Gastroesophageal sphincter (tissue), 4 donors: ENCODE results near the gene SIRPA. TPM values are rescaled to one million over a fixed set of nuclear protein-coding genes. Genes with fewer than 3 reads are reported as not detected.

Source experiments
- ATAC-seq: fragments of 150-250 bp; one replicate; pipeline ENCODE4 v1.9.1; 2016; ENCODE audit warnings: mild to moderate bottlenecking, moderate library complexity
- H3K27ac ChIP-seq, 4 donors: fragments of 200-600 bp; sonication (generic) in 3 of 4; 1 replicate in 3 of 4; 2 replicates in 1 of 4; pipeline ENCODE4 v1.5.1; 2016 to 2019
- H3K27me3 ChIP-seq: fragments of 200-600 bp; sonication (generic); one replicate; pipeline ENCODE4 v1.5.1; 2019
- H3K36me3 ChIP-seq, 2 donors: fragments of 200-600 bp; sonication (generic); one replicate each; pipeline ENCODE4 v1.5.1; 2019; ENCODE audit warnings: control low read depth in 1 of 2
- H3K4me1 ChIP-seq, 3 donors: fragments of 200-600 bp; sonication (generic); 1 replicate in 2 of 3; 2 replicates in 1 of 3; pipeline ENCODE4 v1.5.1; 2016 to 2019; ENCODE audit warnings: control low read depth in 2 of 3
- H3K4me3 ChIP-seq, 2 donors: fragments of 200-600 bp; sonication (generic); one replicate each; pipeline ENCODE4 v1.5.1; 2019; ENCODE audit warnings: mild to moderate bottlenecking in 1 of 2, moderate library complexity in 1 of 2
- H3K9me3 ChIP-seq, 3 donors: fragments of 200-600 bp; sonication (generic); one replicate each; pipeline ENCODE4 v1.5.1; 2017 to 2019; ENCODE audit warnings: control low read depth in 2 of 3
- EP300 ChIP-seq: sonication (generic); formaldehyde crosslinking; IDR thresholded peaks from one replicate; pipeline ENCODE4 v1.6.1; 2017; ENCODE audit warnings: antibody characterized with exemption, mild to moderate bottlenecking
- POLR2A ChIP-seq, 2 donors: fragments of 450-650 bp; IDR thresholded peaks; one replicate each; pipeline ENCODE4 v1.6.1; 2017; ENCODE audit warnings: antibody characterized with exemption in 2 of 2, mild to moderate bottlenecking in 2 of 2, moderate library complexity in 1 of 2
- POLR2AphosphoS5 ChIP-seq: sonication (generic); formaldehyde crosslinking; IDR thresholded peaks from one replicate; pipeline ENCODE4 v1.6.1; 2017; ENCODE audit warnings: antibody characterized with exemption
- WGBS, 2 donors: methylation state at CpG; one replicate each; pipeline ENCODE4 v1.1.5; 2018; ENCODE audit warnings: low coverage in 1 of 2; 5-methylcytosine and 5-hydroxymethylcytosine counted together
- total RNA-seq, 4 donors: library from RNA; depleted of rRNA; stranded (reverse); fragments of >200 nt; gene quantifications; one replicate each; pipeline ENCODE4 v1.1.0, GENCODE V29; 2016
- TF ChIP-seq, protein P1 (sequence below), 4 experiments: fragments of 200-600 bp in 2 of 4; fragments of 450-650 bp in 2 of 4; sonication (generic) in 1 of 4; IDR thresholded peaks; one replicate each; pipeline ENCODE4 v1.5.1; 2017 to 2019; ENCODE audit warnings: antibody characterized with exemption in 4 of 4, mild to moderate bottlenecking in 2 of 4, moderate library complexity in 2 of 4

The SIRPA gene
- total RNA-seq, 4 donors from 2014 or later = 11.7 to 31.7 (median 27.4) TPM

DNA sequence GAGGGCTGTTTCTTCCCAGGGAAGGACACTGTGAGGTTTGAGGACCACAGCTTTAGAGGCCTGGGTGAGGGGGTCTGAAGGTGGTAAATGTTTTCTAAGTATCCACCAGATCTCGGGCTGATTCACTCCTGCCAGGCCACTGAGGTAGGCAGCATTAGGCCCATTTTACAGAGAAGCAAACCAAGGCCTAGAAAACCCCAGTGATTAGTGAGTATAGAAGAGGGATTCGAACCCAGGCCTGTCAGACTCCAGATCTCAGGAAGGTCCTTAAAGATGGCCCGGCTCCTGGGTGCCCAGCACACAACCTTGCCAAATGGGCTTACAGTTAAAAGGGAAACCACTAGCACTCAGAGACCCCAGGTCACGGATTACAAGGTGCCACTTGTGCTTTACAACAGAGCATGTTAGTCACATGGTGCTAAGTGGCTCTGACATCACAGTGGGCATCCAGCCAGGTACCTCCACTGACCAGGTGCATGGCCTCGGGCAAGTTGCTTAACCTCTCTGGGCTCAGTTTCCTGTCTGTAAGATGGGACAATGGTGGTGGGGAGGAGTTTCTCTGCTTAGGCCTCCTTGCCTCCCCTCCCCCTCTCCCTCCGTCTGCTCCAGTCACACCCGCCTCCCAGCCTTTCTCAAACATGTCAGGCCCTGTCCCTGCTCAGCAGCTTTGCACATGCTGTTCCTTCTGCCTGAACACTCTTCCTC is 18.8 kb upstream of the SIRPA start:
- Histone ChIP-seq H3K27ac (no peak overlapping the region), H3K36me3 (no peaks in the 10 kb centered on the region), H3K4me3 (no peak overlapping the region), H3K9me3 (peaks cover 0 to 8% (median 0%) of the 10 kb centered on the region in 3 donors), H3K4me1 (peaks cover 0 to 6% (median 4%) of the 10 kb centered on the region in 3 donors), H3K27me3 (peaks cover 43% of the 10 kb centered on the region)
- ATAC-seq = no peak
- TF ChIP-seq EP300 (no peak), POLR2AphosphoS5 (no peak), POLR2A (IDR thresholded peaks at IDR 0.05) (no peak)
- 60 to 70% methylated on average over 2 to 3 of the region's 7 CpGs for whole genome bisulfite sequencing, 2 donors

- peaks cover 0 to 8% (median 0%) of the 10 kb centered on the region in 3 donors for H3K9me3 ChIP-seq
Observed at GRCh38 chr20:1876975-1877608, 18.1 kb upstream of the SIRPA start.

GRCh38 chr20:1877609-1878200 is 17.5 kb upstream of the SIRPA start:
- Histone ChIP-seq H3K36me3 (no peaks in the 10 kb centered on the region), H3K27me3 (peaks cover 46% of the 10 kb centered on the region), H3K27ac (no peak overlapping the region), H3K9me3 (peaks cover 0 to 6% (median 0%) of the 10 kb centered on the region in 3 donors), H3K4me1 (peaks cover 0 to 10% (median 8%) of the 10 kb centered on the region in 3 donors), H3K4me3 (no peak overlapping the region)
- WGBS, 2 donors = 90% methylated on average over 2 of the region's 14 CpGs; no CpG with 5 or more reads in 1 of the 2 donors
- no peak for ATAC-seq
- TF ChIP-seq POLR2A (IDR thresholded peaks at IDR 0.05) = no peak
- TF ChIP-seq POLR2AphosphoS5 = no peak
- no peak for TF ChIP-seq EP300
- TF ChIP-seq, protein P1, sequence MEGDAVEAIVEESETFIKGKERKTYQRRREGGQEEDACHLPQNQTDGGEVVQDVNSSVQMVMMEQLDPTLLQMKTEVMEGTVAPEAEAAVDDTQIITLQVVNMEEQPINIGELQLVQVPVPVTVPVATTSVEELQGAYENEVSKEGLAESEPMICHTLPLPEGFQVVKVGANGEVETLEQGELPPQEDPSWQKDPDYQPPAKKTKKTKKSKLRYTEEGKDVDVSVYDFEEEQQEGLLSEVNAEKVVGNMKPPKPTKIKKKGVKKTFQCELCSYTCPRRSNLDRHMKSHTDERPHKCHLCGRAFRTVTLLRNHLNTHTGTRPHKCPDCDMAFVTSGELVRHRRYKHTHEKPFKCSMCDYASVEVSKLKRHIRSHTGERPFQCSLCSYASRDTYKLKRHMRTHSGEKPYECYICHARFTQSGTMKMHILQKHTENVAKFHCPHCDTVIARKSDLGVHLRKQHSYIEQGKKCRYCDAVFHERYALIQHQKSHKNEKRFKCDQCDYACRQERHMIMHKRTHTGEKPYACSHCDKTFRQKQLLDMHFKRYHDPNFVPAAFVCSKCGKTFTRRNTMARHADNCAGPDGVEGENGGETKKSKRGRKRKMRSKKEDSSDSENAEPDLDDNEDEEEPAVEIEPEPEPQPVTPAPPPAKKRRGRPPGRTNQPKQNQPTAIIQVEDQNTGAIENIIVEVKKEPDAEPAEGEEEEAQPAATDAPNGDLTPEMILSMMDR (IDR thresholded peaks at IDR 0.05) = no peak

More at GRCh38 chr20:1876975-1877608, 18.1 kb upstream of the SIRPA start:
- H3K27ac ChIP-seq = no peak overlapping the region
- H3K27me3 ChIP-seq = peaks cover 44% of the 10 kb centered on the region
- 61 to 94% methylated on average over 4 of the region's 11 CpGs for WGBS, 2 donors
- TF ChIP-seq, protein P1 (IDR thresholded peaks at IDR 0.05) = no peak
- TF ChIP-seq POLR2AphosphoS5 (no peak), EP300 (no peak), POLR2A (IDR thresholded peaks at IDR 0.05) (no peak)
- H3K36me3 ChIP-seq = no peaks in the 10 kb centered on the region
- peaks cover 0 to 10% (median 8%) of the 10 kb centered on the region in 3 donors for H3K4me1 ChIP-seq
- H3K4me3 ChIP-seq = no peak overlapping the region
- ATAC-seq = no peak

DNA sequence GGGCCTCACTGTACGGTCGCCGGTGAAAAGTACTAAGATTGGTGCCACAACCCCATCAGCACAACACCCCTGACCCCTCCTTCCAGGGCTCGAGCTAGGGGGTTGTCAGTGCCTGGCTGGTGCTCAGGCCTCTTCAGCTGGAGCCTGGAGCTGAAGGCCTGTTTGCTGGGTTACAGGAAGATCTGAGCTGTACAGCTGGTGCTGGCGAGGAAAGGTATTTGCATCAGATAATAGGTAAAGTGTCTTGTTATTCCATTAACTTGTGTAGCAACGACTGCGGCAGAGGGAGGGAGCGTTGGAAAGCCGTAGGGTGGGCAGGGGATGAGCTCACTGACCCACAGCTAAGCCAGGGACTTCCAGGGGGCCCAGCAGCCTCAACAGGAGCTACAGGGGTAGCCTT is 15.8 kb upstream of the SIRPA start:
- peaks cover 52% of the 10 kb centered on the region for H3K27me3 ChIP-seq
- H3K36me3 ChIP-seq = no peaks in the 10 kb centered on the region
- no peak for TF ChIP-seq POLR2A (IDR thresholded peaks at IDR 0.05)
- no peak for TF ChIP-seq EP300
- TF ChIP-seq, protein P1 (IDR thresholded peaks at IDR 0.05) = no peak
- TF ChIP-seq POLR2AphosphoS5 = no peak
- H3K9me3 ChIP-seq = no peaks in the 10 kb centered on the region
- ATAC-seq = no peak
- no peak overlapping the region for H3K4me3 ChIP-seq
- H3K4me1 ChIP-seq = peaks cover 0 to 21% (median 8%) of the 10 kb centered on the region in 3 donors
- no peak overlapping the region for H3K27ac ChIP-seq
- 62% methylated on average over 2 of the region's 9 CpGs; no CpG with 5 or more reads in 1 of the 2 donors for WGBS, 2 donors

DNA sequence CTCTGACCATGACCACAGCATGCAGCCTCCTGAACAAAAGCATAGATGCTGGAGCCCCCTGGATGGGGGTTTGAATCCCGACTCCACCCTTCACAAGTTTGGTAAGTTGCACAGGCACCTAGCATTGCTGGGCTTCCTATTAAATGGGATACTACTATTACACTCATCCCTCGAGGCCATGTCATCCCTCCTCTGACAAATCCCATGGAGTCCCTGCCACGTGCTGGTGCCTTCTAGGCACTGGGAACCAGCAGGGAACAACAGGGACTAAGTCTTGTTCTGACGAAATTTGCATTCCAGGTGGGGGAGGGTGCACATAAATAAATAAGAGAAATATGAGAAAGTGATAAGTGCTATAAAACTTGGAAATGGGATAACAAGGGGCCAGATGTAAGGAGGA is 15.3 kb upstream of the SIRPA start:
- no peak overlapping the region for H3K27ac ChIP-seq
- peaks cover 0 to 21% (median 8%) of the 10 kb centered on the region in 3 donors for H3K4me1 ChIP-seq
- WGBS, 2 donors = 43% methylated on average over 4 of the region's 4 CpGs; no CpG with 5 or more reads in 1 of the 2 donors
- TF ChIP-seq EP300 = no peak
- no peak for TF ChIP-seq POLR2A (IDR thresholded peaks at IDR 0.05)
- TF ChIP-seq, protein P1 (IDR thresholded peaks at IDR 0.05) = no peak
- no peak for TF ChIP-seq POLR2AphosphoS5
- H3K36me3 ChIP-seq = no peaks in the 10 kb centered on the region
- no peak overlapping the region for H3K4me3 ChIP-seq
- no peaks in the 10 kb centered on the region for H3K9me3 ChIP-seq
- H3K27me3 ChIP-seq = peaks cover 52% of the 10 kb centered on the region
- ATAC-seq = no peak
